ENCODE data around the gene GTF2I.
"Not testable (repeated sequence)": the region's sequence is repeated elsewhere in the genome, so short reads cannot be mapped to it uniquely, and the experiment has no call there.

DNA sequence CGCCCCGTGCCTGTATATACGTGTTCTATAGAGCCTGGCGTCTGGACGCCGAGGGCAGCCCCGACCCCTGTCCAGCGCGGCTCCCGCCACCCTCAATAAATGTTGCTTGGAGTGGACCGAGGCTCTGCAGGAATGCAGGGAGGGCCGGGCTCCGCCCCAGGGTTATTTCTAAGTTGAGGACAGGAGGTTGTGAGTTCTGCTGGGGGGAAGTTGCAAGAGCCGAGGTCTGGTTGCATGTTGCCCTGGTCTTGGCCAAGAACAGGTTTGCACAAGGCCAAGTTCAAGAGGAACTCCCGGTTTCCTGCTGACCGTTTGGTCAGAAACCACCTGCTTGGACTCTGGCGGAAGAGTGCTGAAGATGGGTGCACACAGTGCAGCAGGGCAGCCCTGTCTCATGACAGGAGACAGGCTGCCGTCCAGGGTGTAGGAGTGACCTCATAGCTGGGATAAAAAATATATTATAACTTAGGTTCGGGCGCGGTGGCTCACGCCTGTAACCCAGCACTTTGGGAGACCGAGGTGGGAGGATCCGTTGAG lies 131.8 kb downstream of the GTF2I start:
- not testable (repeated sequence) for TF ChIP-seq EZH2 (IDR thresholded peaks at IDR 0.05; ENCODE audit: low read length, missing control alignments)
- TF ChIP-seq, protein P1, sequence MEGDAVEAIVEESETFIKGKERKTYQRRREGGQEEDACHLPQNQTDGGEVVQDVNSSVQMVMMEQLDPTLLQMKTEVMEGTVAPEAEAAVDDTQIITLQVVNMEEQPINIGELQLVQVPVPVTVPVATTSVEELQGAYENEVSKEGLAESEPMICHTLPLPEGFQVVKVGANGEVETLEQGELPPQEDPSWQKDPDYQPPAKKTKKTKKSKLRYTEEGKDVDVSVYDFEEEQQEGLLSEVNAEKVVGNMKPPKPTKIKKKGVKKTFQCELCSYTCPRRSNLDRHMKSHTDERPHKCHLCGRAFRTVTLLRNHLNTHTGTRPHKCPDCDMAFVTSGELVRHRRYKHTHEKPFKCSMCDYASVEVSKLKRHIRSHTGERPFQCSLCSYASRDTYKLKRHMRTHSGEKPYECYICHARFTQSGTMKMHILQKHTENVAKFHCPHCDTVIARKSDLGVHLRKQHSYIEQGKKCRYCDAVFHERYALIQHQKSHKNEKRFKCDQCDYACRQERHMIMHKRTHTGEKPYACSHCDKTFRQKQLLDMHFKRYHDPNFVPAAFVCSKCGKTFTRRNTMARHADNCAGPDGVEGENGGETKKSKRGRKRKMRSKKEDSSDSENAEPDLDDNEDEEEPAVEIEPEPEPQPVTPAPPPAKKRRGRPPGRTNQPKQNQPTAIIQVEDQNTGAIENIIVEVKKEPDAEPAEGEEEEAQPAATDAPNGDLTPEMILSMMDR (conservative IDR thresholded peaks at IDR 0.05 in 1 of 2, IDR thresholded peaks at IDR 0.05 in 1 of 2; ENCODE audit: low read depth in 1 of 2, low read length in 2 of 2) = not testable (repeated sequence)

Data from fibroblast of lung (primary cell).